Nephron (organoid): ENCODE results near the gene OGDH.

Experiments
- H3K27ac Mint-ChIP-seq, 3 experiments: 2 replicates each; pipeline ENCODE4 v1.8.0; 2020; ENCODE audit warnings: mixed read lengths in 3 of 3, mild to moderate bottlenecking in 2 of 3, moderate library complexity in 1 of 3
- H3K27me3 Mint-ChIP-seq: 2 replicates; pipeline ENCODE4 v1.8.0; 2021; ENCODE audit warnings: low read depth, mild to moderate bottlenecking, moderate library complexity, mixed read lengths
- H3K36me3 Mint-ChIP-seq: 2 replicates; pipeline ENCODE4 v1.8.0; 2020; ENCODE audit warnings: low read depth, mixed read lengths
- H3K4me1 Mint-ChIP-seq: 2 replicates; pipeline ENCODE4 v1.8.0; 2020; ENCODE audit warnings: mixed read lengths
- H3K4me3 Mint-ChIP-seq, 3 experiments: 2 replicates each; pipeline ENCODE4 v1.8.0; 2020; ENCODE audit warnings: mild to moderate bottlenecking in 3 of 3, mixed read lengths in 3 of 3, moderate library complexity in 2 of 3
- H3K9me3 Mint-ChIP-seq: 2 replicates; pipeline ENCODE4 v1.8.0; 2020; ENCODE audit warnings: mixed read lengths
- CTCF ChIP-seq, 3 experiments: fragments of 200-600 bp; sonication (generic); IDR thresholded peaks; one replicate each; pipeline ENCODE4 v1.5.0; 2021; ENCODE audit warnings: antibody characterized with exemption in 3 of 3; ENCODE audit not compliant: unreplicated experiment in 3 of 3

The OGDH gene

GRCh38 chr7:44754802-44755697 is 148.6 kb downstream of the OGDH start:
- Mint-ChIP-seq H3K4me1 (peaks cover 40% of the 10 kb centered on the region), H3K27ac (peak overlapping the region in 1 of 3 experiments; percentile 37)

GRCh38 chr7:44755698-44756627 is 149.5 kb downstream of the OGDH start:
- Mint-ChIP-seq H3K4me3 (peak overlapping the region in 1 of 3 experiments; percentile 30), H3K36me3 (peaks cover 9% of the 10 kb centered on the region), H3K4me1 (peaks cover 31% of the 10 kb centered on the region), H3K27ac (peak overlapping the region in 2 of 3 experiments; percentile 51 to 69), H3K9me3 (no peaks in the 10 kb centered on the region), H3K27me3 (no peaks in the 10 kb centered on the region)
- TF ChIP-seq CTCF (IDR thresholded peaks at IDR 0.05; ENCODE audit: unreplicated experiment in 3 of 3): no peak

More at GRCh38 chr7:44754802-44755697, 148.6 kb downstream of the OGDH start:
- no peaks in the 10 kb centered on the region for H3K9me3 Mint-ChIP-seq
- H3K36me3 Mint-ChIP-seq: peaks cover 14% of the 10 kb centered on the region
- no peaks in the 10 kb centered on the region for H3K27me3 Mint-ChIP-seq
- TF ChIP-seq CTCF (IDR thresholded peaks at IDR 0.05; ENCODE audit: unreplicated experiment in 3 of 3): no peak
- no peak overlapping the region for H3K4me3 Mint-ChIP-seq

DNA sequence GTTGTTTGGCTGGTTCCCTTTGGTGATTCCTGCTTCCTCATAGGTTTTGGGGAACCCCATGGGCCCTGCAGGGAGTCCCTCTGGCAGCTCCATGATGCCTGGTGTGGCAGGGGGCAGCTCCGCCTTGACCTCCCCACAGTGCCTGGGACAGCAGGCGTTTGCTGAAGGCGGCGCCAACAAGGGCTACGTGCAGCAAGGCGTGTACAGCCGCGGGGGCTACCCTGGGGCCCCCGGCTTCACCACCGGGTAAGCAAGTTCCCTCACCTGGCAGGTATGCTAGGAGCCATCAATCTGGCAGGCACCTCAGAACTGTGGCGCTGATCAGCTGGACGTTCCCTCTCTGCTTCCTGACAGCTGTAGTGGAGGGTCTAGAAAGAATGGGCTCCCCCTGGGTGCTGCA is 150.5 kb downstream of the OGDH start:
- H3K36me3 Mint-ChIP-seq: peaks cover 9% of the 10 kb centered on the region
- no peak overlapping the region for H3K4me3 Mint-ChIP-seq
- H3K27me3 Mint-ChIP-seq: no peaks in the 10 kb centered on the region
- H3K27ac Mint-ChIP-seq: no peak overlapping the region
- H3K9me3 Mint-ChIP-seq: no peaks in the 10 kb centered on the region
- H3K4me1 Mint-ChIP-seq: peaks cover 27% of the 10 kb centered on the region
- TF ChIP-seq CTCF (IDR thresholded peaks at IDR 0.05; ENCODE audit: unreplicated experiment in 3 of 3): no peak

GRCh38 chr7:44757311-44757710 is 150.9 kb downstream of the OGDH start:
- peak overlapping the region in 2 of 3 experiments; percentile 50 to 82 for H3K27ac Mint-ChIP-seq
- no peaks in the 10 kb centered on the region for H3K9me3 Mint-ChIP-seq
- TF ChIP-seq CTCF (IDR thresholded peaks at IDR 0.05; ENCODE audit: unreplicated experiment in 3 of 3): no peak
- H3K36me3 Mint-ChIP-seq: peaks cover 12% of the 10 kb centered on the region
- H3K4me3 Mint-ChIP-seq: peak overlapping the region in 1 of 3 experiments; percentile 56
- no peaks in the 10 kb centered on the region for H3K27me3 Mint-ChIP-seq
- H3K4me1 Mint-ChIP-seq: peaks cover 26% of the 10 kb centered on the region

GRCh38 chr7:44757739-44758138 is 151.3 kb downstream of the OGDH start:
- Mint-ChIP-seq H3K4me1 (peaks cover 22% of the 10 kb centered on the region), H3K27ac (peak overlapping the region in 2 of 3 experiments; percentile 50 to 82), H3K36me3 (peaks cover 9% of the 10 kb centered on the region), H3K4me3 (no peak overlapping the region), H3K9me3 (no peaks in the 10 kb centered on the region), H3K27me3 (no peaks in the 10 kb centered on the region)
- no peak for TF ChIP-seq CTCF (IDR thresholded peaks at IDR 0.05; ENCODE audit: unreplicated experiment in 3 of 3)
